Choroid plexus epithelial cell (primary cell): ENCODE measurements around the gene HOOK2.

Source experiments
- DNase-seq: peaks from one replicate; pipeline ENCODE4 v3.0.0-alpha.2; 2010; ENCODE audit warnings: low read depth
- H3K4me3 ChIP-seq: 2 replicates; pipeline ENCODE4 v1.5.1; 2011; ENCODE audit warnings: low read depth, mild to moderate bottlenecking, control low read depth, low read length, moderate library complexity
- TF ChIP-seq, protein P1 (sequence below): conservative IDR thresholded peaks from 2 replicates; pipeline ENCODE4 v1.5.1; 2011; ENCODE audit warnings: low read depth, mild to moderate bottlenecking, control low read depth, inconsistent platforms, low read length, moderate library complexity

HOOK2 gene

DNA sequence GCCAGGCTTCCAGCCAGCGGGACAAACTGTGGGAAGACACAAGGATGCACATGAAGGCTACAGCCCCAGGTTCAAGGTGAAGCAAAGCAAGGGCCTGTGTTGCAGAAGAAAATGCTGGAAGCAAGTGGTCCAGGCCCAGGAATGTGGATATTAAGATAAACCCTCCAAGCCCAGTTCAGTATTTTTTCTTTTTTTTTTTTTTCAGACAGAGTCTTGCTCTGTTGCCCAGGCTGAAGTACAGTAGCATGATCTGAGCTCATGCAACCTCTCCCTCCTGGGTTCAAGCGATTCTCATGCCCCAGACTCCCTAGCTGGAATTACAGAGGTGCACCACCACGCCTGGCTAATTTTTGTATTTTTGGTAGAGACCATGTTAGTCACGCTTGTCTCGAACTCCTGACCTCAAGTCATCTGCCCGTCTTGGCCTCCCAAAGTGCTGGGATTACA lies 21.8 kb upstream of the HOOK2 start:
- TF ChIP-seq, protein P1, sequence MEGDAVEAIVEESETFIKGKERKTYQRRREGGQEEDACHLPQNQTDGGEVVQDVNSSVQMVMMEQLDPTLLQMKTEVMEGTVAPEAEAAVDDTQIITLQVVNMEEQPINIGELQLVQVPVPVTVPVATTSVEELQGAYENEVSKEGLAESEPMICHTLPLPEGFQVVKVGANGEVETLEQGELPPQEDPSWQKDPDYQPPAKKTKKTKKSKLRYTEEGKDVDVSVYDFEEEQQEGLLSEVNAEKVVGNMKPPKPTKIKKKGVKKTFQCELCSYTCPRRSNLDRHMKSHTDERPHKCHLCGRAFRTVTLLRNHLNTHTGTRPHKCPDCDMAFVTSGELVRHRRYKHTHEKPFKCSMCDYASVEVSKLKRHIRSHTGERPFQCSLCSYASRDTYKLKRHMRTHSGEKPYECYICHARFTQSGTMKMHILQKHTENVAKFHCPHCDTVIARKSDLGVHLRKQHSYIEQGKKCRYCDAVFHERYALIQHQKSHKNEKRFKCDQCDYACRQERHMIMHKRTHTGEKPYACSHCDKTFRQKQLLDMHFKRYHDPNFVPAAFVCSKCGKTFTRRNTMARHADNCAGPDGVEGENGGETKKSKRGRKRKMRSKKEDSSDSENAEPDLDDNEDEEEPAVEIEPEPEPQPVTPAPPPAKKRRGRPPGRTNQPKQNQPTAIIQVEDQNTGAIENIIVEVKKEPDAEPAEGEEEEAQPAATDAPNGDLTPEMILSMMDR, result no peak
- H3K4me3 ChIP-seq, result no peak overlapping the region
- no peak for DNase-seq

DNA sequence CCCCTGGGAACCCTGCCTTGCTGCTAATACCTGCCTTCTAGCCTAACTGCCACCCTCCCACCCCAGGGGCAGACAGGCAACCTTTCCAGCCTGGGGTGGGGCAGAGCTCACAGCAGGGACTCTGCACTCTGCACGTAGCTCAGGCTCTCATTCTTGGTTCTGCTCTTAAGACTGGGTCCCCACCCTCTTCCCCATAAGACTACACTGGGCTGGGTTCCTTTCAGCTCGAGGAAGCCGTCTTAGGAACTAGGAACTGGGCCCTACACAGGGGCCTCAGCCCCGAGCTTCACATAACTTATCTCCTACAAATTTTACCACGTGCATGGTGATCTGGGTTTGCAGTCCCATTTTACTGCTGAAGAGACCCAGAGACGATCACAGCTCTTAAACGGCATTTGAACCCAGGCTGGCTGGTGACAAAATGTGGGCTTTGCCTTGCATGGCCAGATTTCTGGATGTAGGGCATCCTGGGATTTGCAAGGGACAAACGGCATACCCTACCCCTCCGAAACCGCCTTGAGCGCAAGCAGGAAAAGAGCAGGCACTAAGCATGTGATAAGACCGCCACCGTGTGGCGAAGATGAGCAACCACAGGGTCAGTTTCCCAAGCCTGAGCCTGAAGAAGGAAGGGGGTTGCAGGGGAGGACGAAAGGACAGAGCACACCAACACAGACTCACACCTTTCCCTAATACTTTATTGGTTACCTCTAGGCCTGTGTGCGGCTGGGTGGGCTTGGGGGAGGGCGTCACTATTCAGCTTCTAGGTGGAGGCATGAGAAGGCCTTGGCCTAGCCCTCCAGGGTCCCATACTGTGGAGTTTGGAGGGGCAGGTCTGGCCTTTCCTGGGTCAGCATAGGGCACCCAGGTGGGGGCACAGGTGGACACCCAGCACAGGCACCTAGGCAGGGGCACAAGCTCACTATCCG lies 21.1 kb upstream of the HOOK2 start:
- TF ChIP-seq, protein P1, result peak; percentile 95
- peak; percentile 87 for DNase-seq
- peak overlapping the region; percentile 20 for H3K4me3 ChIP-seq

DNA sequence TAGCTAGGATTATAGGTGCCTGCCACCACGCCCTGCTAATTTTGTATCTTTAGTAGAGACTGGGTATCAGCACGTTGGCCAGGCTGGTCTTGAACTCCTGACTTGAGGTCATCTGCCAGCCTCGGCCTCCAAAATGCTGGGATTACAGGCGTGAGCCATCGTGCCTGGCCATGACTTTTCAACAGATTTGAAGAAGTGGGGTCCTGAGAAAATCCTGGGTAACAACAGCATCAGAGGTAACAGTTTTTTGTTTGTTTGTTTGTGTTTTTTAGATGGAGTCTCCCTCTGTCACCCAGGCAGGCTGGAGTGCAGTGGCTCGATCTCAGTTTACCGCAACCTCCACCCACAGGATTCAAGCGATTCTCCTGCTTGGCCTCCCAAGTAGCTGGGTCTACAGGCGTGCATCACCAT lies 19.6 kb upstream of the HOOK2 start:
- TF ChIP-seq, protein P1, result no peak
- DNase-seq, result no peak

DNA sequence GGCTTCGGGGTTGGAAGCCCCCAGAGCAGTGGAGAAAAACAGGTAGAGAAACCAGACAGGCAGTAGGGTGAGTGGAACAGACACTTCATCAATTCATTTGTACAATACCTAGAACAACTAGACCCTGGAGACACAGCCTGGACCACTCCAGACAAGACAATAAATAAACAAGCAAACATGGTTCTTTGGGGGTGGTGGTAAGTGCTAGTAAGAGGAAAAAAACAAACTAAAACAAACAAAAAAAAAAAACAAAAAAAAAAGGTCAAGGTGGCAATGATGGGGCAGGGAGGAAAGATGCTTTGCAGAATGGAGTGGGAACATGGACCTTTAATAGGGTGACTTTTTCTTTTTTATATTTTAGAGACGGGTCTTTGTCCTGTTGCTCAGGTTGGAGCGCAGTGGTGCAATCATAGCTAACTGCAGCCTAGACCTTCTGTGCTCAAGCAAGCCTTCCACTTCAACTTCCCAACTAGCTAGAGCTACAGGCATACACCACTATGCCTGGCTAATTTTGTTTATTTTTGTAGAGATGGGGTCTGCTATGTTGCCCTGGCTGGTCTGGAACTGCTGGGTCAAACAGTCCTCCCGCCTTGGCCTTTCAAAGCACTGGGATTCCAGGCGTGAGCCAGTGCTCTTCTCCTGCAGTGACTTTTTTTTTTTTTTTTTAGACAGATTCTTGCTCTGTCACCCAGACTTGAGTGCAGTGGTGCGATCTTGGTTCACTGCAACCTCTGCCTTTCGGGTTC lies 19.0 kb upstream of the HOOK2 start:
- peak; percentile 66 for DNase-seq
- H3K4me3 ChIP-seq, result peak overlapping the region; percentile 100
- TF ChIP-seq, protein P1, result no peak

More for the DNA sequence above, 19.6 kb upstream of the HOOK2 start:
- H3K4me3 ChIP-seq, result peak overlapping the region; percentile 100

DNA sequence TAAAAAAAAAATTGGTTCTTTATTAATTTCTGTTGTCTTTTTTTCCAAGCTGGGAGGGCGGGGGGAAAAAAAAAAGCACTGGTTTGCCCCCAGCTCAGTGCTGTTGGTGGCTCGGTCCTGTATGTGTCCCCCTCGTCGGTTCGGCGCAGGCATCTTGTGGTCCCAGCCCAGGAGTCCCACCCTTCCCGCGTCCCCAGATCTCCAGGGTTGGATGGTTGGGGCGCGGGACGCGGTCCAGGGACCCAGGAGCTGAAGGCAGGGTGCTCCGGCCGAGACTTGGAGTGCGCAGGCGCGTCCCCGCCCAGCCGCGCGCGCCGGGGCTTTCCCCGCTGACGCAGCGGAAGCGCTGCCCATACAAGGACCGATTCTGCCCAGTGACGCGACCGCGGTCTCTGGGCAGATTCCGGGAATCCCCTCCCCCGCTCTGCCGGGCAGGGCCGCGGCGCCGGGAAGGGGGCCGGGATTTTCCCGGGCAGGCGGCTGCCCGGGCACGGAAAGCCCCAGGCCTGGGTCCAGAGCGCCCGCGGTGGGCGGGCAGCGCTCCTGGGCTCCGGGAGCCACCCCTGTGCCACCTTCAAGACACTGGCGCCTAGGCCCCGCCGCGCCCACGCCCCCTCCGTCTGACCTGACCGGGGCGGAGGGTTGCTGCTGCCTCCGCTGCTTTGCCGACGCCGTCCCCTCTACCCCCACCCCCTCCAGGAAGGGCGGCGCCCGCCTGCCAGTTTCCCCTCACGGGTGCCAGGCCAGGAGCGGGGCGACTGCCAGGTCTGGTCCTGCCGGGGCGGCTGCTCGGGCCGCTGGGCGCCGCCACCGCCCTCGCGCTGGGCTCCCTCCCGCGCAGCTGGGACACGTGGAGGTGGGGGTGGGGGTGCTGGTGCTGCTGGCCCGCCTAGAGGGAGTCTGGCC lies 18.2 kb upstream of the HOOK2 start:
- DNase-seq, result peak; percentile 96
- TF ChIP-seq, protein P1, result no peak
- H3K4me3 ChIP-seq, result peak overlapping the region; percentile 100

DNA sequence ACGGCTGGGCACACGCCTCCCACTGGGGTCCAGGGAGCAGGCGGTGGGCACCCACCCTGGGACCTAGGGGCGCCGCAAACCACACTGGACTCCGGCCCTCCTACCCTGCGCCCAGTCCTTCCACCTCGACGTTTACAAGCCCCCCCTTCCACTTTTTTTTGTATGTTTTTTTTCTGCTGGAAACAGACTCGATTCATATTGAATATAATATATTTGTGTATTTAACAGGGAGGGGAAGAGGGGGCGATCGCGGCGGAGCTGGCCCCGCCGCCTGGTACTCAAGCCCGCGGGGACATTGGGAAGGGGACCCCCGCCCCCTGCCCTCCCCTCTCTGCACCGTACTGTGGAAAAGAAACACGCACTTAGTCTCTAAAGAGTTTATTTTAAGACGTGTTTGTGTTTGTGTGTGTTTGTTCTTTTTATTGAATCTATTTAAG lies 17.5 kb upstream of the HOOK2 start:
- no peak for DNase-seq
- peak overlapping the region; percentile 100 for H3K4me3 ChIP-seq
- TF ChIP-seq, protein P1, result no peak
